NCI-H2227 treated with DMSO at 0.1 percent for 48 hours (cell line): ENCODE measurements around the gene HOGA1.
"Not testable (repeated sequence)": the region's sequence is repeated elsewhere in the genome, so short reads cannot be mapped to it uniquely, and the experiment has no call there.

Source experiments
- DNase-seq: peaks from one replicate; lab custom pipeline; 2025; lab: John Stamatoyannopoulos, UW

The HOGA1 gene

GRCh38 chr10:97584060-97584797 lies at the start of gene HOGA1:
Gene HOGA1, plus strand, starts transcription at chr10:97584389. Its CDS starts 315 bp downstream, at chr10:97584704.
- DNase-seq, result no peak

DNA sequence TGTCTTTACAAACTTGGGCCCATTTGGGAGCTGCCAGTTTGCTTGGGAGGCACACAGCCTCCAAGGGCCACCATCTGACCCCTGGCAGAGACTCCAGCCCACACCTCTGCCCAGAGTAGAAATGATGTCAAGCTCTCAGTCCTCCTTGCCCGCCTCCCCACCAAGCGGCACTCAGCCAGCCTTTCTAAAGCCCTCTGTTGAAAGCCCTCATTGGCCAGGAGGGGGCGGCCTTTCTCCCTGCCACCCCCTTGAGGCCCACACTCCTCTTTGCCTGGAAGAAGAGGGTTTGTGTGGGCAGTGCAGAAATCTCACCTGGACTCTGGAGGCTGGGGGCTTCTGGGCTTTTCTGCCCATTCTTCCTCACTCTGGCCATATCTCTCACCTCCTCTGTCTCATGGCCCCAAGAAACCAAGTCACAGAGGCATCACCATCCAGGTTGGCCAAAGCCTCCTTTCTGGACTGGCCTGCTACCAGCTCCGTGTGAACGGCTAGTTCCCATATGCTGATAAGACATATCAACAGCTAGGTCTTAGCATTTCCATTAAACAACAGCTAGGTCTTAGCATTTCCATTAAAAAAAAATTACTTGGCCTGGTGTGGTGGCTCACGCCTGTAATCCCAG lies 49.3 kb upstream of the HOGA1 start:
- no peak for DNase-seq

DNA sequence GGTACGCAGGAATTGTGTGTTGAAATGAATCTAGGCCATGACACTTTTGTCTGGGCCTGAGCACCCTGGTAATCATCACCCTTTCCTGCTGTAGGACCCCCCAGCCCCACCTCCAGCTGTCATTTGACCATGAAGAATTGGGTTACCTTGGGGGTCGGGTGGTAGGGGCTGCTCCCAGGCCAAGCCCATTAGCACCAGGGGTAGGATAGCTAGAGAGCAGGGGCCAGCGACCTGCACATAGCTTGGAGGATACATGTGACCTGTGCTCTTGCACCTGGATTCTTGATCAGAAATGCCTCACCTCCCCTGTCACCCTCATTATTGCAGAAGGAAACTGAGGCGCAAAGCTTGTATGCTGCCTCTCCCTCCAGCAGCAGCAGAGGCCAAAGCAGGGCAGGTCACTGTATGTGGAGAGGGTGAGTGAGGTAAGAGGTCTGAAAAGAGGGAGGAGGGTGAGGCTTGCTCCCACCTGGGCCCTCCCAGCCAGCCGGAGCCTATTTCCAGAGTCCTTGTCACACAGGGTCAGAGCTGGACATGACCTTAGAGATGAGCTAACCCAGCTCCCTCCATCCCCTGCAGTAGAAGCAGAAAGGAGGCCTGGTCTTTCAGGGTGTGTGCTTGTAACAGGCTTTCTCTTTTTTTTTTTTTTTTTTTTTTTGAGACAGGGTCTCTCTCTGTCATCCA lies 46.9 kb upstream of the HOGA1 start:
- no peak for DNase-seq

DNA sequence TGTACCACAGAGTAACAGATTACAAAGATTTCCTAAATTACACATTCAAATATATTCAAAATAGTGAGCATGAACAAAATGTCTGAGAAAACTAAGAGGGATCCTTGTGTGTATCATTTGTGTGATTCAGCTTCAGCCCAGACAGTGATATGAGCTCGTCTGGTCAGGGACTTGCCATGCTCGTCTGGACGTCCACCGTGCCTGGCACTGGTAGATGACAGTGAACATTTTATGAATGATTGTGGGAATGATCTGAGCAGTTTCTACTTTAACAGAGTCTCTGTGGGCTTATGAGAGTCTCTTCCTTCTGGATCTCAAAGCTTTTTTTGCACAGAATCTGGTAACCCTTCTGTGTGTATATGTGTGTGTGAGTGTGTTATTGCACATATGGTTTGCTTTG lies 45.8 kb upstream of the HOGA1 start:
- DNase-seq, result no peak

GRCh38 chr10:97538839-97539238 lies 45.4 kb upstream of the HOGA1 start:
- no peak for DNase-seq

DNA sequence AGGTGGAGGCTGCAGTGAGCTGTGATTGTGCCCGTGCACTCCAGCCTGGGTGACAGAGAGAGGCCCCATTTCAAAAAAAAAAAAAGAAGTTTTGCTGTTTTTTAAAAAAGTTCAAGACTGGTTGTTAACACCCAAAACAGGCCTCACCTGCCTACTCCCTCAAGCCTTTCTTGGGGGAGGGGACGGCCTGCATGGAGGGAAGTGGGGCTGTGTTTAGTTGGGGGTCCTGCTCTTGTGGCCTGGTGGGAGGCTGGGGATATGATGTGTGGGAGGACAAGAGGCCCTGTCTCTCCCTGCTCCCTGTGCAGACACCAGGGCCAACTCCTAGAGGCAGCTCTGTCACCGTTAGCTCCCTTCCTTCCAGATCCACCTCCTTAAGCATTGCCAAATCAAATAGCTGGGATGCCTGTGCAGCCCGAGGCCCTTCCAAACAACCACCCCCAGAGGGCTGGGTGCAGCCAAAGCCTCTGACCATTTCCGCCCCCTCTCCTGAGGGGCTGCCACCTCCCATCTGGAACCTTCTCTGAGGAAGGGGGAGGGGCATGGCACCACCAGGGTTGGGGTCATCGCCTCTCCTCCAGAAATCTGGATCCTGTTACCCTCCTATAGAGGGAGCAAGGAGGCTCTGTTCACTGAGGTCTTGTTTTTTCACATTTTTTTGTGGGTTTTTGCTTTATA lies 44.5 kb upstream of the HOGA1 start:
- no peak for DNase-seq

GRCh38 chr10:97540669-97541500 lies 43.3 kb upstream of the HOGA1 start:
- no peak for DNase-seq

- DNase-seq, result no peak
Observed at GRCh38 chr10:97542169-97543024, 41.8 kb upstream of the HOGA1 start.

DNA sequence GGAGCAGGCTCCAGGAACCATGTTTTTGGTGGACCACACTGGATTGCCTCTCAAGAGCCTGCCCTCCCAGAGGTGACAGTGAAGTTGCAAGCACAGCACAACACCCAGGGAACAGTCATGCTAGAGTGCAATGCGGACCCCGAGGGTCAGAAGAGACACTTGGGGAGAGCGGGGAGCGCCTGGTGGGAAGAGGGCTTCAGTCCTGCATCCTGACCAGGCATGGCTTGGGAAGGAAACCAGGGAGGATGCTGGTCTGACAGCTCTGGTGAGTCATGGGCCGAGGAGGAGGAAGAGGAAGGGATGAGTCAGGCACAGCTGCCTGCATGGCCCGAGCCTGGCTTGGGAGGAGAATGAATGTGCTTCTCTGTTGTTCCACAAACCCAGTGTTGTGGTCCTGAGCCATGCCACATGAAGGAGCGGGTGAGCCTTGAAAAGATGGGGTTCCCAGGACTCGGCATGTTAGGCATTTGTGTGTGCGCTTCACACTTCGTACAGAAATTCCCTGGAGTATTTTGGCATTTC lies 41.1 kb upstream of the HOGA1 start:
- no peak for DNase-seq

DNA sequence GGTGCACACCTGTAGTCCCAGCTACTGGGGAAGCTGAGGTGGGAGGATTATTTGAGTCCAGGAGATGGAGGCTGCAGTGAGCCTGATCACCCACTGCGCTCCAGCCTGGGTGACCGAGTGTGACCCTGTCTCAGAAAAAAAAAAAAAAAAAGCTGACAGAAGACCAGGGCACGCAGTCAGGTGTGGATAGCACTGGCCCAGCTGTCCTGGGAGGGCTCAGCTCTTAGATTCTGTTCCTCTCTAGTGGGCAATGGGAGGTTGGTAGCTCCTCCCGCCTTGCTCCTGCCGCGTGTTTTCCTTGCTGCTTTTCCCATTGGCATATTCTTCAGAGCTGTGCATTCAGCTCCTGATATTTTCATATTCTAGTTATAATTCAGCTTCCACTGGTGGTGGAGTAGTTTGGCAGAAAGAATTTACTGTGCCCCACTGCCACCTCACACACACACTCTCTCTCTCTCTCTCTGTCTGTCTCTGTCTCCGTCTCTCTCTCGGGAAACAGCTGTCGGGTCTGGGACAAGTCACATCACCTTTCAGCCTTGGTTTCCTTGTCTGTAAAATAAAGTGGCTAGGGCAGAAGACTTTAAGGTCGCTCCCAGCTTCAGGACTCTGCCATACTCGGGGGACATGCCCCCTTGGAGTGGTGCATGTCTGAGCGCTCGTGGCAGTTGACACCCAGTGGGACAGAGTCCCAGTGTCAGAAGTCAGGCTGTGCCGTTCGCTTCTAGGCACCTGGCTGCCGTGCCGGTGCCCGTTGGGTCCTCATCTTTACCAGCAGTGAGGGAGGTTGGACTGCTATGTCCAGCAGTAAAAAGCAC lies 37.5 kb upstream of the HOGA1 start:
- no peak for DNase-seq

GRCh38 chr10:97547271-97547600 lies 37.0 kb upstream of the HOGA1 start:
- DNase-seq, result no peak

GRCh38 chr10:97547962-97548361 lies 36.2 kb upstream of the HOGA1 start:
- peak; percentile 19 for DNase-seq

DNA sequence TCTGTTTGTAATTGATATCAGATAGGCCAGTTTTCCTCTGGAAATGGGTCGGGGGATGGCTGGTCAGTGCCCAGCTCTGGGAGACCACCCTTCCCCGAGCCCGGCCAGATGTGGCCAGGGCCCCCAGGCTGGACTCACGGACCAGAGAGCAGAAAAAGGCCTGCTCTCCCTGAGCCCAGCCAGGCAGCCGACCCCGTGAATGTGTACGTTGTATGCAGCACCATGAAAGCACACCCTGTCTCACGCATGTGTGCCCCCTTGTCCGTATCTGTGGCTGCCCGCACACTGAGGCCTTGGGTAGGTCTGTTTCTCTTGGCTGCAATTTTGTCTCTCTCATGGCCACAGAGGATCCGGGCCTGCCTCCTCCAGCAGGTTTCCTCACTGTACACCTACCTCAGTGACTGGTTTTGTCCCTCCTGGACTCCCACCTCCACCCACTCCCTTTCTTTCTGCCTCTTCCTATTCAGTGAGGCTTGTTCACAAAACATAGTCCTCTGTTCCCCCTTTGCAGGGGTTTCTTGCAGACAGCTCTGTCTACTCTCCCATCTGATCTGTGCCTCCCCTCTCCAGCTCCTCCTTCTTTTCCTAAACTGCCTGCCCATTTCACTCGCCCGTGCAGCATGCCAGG lies 35.2 kb upstream of the HOGA1 start:
- DNase-seq, result no peak

- DNase-seq, result no peak
Observed at GRCh38 chr10:97549587-97550322, 34.4 kb upstream of the HOGA1 start.

DNA sequence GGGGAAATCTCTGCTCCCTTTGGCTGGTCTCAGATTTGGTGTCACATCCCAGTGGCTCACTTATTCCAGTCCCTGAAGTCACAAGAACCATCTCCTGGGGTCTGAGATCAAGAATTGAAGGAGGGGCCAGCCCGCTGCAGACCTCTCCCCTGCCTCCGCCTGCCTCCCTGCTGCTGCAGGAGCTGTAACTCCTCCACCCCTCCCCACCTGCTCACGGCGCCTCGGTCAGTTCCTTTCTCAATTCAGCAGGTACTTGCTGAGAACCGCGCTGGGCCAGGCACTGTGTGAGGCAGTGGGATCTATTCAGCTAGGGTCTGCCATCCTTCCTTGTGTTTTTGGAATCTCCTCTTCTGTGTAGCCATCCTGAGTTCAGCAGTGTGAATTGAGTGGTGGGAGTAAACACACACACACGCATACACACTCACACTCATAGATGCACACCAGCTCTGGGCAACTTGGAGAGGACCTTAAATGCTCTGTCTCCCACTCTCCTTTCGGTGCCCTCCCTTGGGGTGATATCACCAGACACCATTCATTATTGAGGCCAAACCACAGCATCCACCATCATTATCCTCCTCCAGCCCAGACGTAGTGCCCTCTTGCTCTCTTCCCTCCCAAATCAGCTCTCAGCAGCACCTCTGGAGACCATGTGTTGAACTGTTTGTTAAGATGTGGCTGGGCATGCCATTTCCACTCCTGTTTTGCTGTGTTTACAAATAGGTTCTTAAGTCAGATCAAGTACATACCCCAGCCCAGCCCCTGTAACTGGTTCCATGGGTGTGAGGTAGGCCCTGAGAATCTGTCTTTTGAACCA lies 33.6 kb upstream of the HOGA1 start:
- DNase-seq, result no peak

DNA sequence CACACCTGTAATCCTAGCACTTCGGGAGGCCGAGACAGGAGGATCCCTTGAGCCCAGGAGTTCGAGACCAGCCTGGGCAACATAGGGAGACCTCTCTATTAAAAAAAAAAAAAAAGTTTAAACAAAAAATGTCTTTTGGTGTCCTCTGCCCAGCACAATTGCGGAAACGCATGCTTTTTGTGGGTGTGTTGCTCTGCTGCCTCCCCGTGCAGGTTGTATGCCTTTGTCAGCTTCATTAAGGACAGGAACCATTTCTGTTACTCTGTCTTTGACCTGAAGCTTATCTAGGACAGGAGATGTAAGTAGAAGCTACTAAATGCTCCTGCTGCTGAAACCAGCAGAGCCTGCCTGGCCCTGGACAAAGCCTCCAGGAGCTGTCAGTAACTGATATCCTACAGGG lies 32.9 kb upstream of the HOGA1 start:
- no peak for DNase-seq

DNA sequence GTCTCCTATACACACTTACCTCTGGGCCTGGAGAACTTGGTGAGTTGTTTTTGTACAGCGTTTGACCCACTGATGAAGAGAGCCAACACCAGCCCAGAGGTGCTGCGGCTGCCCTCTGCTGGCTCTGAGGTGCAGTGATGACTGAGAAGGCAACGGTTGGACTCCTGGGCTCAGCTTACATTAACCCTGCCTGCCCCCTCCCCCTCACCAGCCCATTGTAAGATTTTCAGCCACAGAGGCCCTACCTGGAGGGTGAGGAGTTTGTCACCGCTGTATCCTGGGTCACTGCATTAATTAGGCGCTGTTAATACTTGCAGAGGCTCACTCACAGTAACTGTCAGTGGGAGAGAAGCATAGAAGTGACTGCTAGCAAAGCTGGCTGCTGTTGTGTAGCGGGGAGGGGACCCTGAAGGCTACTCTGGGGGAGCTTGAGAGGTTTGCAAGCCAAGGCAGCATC lies 30.6 kb upstream of the HOGA1 start:
- DNase-seq, result no peak

- DNase-seq, result not testable (repeated sequence)
Observed at GRCh38 chr10:97554336-97554735, 29.9 kb upstream of the HOGA1 start.
